ENCODE measurements around the gene ACTL6A. TPM values are rescaled to one million over a fixed set of nuclear protein-coding genes. Genes with fewer than 3 reads are reported as not detected.
A peak's percentile ranks its signal among the peaks of the same experiment; 100 is the strongest.

Gene ACTL6A
- total RNA-seq, 1 donor from 2014 or later = 155 TPM

- peaks cover 8% of the 10 kb centered on the region for H3K4me1 ChIP-seq
- H3K36me3 ChIP-seq = peaks cover 45% of the 10 kb centered on the region
- H3F3A ChIP-seq (ENCODE audit: low read depth) = no peaks in the 10 kb centered on the region
- no peak overlapping the region for H3K9ac ChIP-seq
- H4K20me1 ChIP-seq (ENCODE audit: low read depth) = peaks cover 9% of the 10 kb centered on the region
- Mint-ChIP-seq H3K27me3 (ENCODE audit: insufficient read depth, low read depth) (no peaks in the 10 kb centered on the region), H3K27ac (no peak overlapping the region), H3K36me3 (peaks cover 11% of the 10 kb centered on the region), H3K9me3 (no peaks in the 10 kb centered on the region), H3K4me3 (no peak overlapping the region), H3K4me1 (peaks cover 4% of the 10 kb centered on the region)
- TF ChIP-seq EZH2 (IDR thresholded peaks at IDR 0.05) (no peak), CTCF (IDR thresholded peaks at IDR 0.05) (no peak), EZH2phosphoT487 (IDR thresholded peaks at IDR 0.05) (no peak)
- H3K27me3 ChIP-seq = no peaks in the 10 kb centered on the region
- no peak for DNase-seq (ENCODE audit: low spot score)
- H2AFZ ChIP-seq (replicated peaks) = no peak overlapping the region
- H3K27ac ChIP-seq = no peak overlapping the region
- H3K4me3 ChIP-seq = no peak overlapping the region
- H3K9me3 ChIP-seq (ENCODE audit: low read depth) = no peaks in the 10 kb centered on the region
- H3K79me2 ChIP-seq (ENCODE audit: low read depth) = peaks cover 35% of the 10 kb centered on the region
- no peak overlapping the region for H3K4me2 ChIP-seq
These were observed 36.8 kb downstream of the ACTL6A start for GRCh38 chr3:179599531-179599930.

DNA sequence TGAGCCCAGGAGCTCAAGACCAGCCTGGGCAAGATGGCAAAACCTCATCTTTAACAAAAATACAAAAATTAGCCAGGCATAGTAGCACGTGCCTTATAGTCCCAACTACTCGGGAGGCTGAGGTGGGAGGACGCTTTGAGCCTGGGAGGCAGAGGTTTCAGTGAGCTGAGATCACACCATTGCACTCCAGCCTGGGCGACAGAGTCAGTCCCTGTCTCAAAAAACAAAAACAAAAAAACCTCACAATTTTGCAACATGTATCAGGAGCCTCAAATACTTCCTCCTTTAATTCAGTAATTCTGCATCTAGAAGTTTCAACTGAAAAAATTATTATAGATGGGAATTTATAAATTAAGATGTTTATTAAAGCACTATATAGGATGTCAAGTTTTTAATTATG lies 40.6 kb downstream of the ACTL6A start:
- Histone ChIP-seq H3K4me2 (peak overlapping the region; percentile 91), H3K4me3 (peak overlapping the region; percentile 72), H3K79me2 (ENCODE audit: low read depth) (peaks cover 55% of the 10 kb centered on the region), H3K27me3 (no peaks in the 10 kb centered on the region), H3K27ac (no peak overlapping the region), H4K20me1 (ENCODE audit: low read depth) (peaks cover 9% of the 10 kb centered on the region), H3K9me3 (ENCODE audit: low read depth) (no peaks in the 10 kb centered on the region), H2AFZ (replicated peaks) (no peak overlapping the region), H3K9ac (peak overlapping the region; percentile 98), H3F3A (ENCODE audit: low read depth) (no peaks in the 10 kb centered on the region), H3K36me3 (peaks cover 23% of the 10 kb centered on the region), H3K4me1 (peaks cover 8% of the 10 kb centered on the region)
- no peak for DNase-seq (ENCODE audit: low spot score)
- Mint-ChIP-seq H3K27me3 (ENCODE audit: insufficient read depth, low read depth) (no peaks in the 10 kb centered on the region), H3K4me3 (peak overlapping the region; percentile 100), H3K9me3 (no peaks in the 10 kb centered on the region), H3K36me3 (peaks cover 11% of the 10 kb centered on the region), H3K27ac (no peak overlapping the region), H3K4me1 (peaks cover 11% of the 10 kb centered on the region)
- TF ChIP-seq EZH2 (IDR thresholded peaks at IDR 0.05) (no peak), EZH2phosphoT487 (IDR thresholded peaks at IDR 0.05) (no peak), CTCF (IDR thresholded peaks at IDR 0.05) (no peak)

GRCh38 chr3:179603831-179604230 lies 41.1 kb downstream of the ACTL6A start:
- Histone ChIP-seq H3K27ac (no peak overlapping the region), H3K79me2 (ENCODE audit: low read depth) (peaks cover 55% of the 10 kb centered on the region), H3K9me3 (ENCODE audit: low read depth) (no peaks in the 10 kb centered on the region), H3F3A (ENCODE audit: low read depth) (no peaks in the 10 kb centered on the region), H3K4me3 (peak overlapping the region; percentile 72), H3K4me2 (peak overlapping the region; percentile 91), H3K27me3 (no peaks in the 10 kb centered on the region), H2AFZ (replicated peaks) (peak overlapping the region; percentile 95), H4K20me1 (ENCODE audit: low read depth) (peaks cover 9% of the 10 kb centered on the region), H3K4me1 (peaks cover 8% of the 10 kb centered on the region), H3K9ac (peak overlapping the region; percentile 98), H3K36me3 (peaks cover 19% of the 10 kb centered on the region)
- TF ChIP-seq CTCF (IDR thresholded peaks at IDR 0.05) = no peak
- no peak for TF ChIP-seq EZH2 (IDR thresholded peaks at IDR 0.05)
- Mint-ChIP-seq H3K4me3 (peak overlapping the region; percentile 100), H3K4me1 (peaks cover 11% of the 10 kb centered on the region), H3K36me3 (peaks cover 10% of the 10 kb centered on the region), H3K27ac (peak overlapping the region; percentile 97), H3K27me3 (ENCODE audit: insufficient read depth, low read depth) (no peaks in the 10 kb centered on the region), H3K9me3 (no peaks in the 10 kb centered on the region)
- DNase-seq (ENCODE audit: low spot score) = no peak
